Measurements from ENCODE around the gene MAP4K3. TPM values are rescaled to one million over a fixed set of nuclear protein-coding genes. Genes with fewer than 3 reads are reported as not detected.

The MAP4K3 gene
- total and polyA plus RNA-seq, 2 of the 4 experiments (the other 2 are of a cell fraction), result 13.2 to 32.6 TPM

DNA sequence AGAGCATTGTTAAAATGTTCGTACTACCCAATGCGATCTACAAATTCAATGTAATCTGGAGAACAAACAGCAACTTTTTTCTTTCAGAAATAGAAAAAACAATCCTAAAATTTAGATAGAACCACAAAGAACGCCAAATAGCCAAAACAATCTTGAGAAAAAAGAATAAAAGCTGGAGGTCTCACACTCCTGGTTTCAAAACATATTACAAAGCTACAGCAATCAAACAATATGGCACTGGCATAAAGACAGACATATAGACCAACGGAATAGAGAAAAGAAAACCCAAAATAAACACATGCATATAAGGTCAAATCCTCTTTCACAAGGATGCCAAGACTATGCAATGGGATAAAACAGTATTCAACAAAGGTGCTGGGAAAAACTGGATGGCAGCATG lies 74.5 kb downstream of the MAP4K3 start:
- Histone ChIP-seq H2AK5ac (ENCODE audit: low read depth, low read length) (no peak overlapping the region), H3K27me3 (ENCODE audit: control insufficient read depth, insufficient read depth, low read length) (no peaks in the 10 kb centered on the region), H4K91ac (ENCODE audit: insufficient read depth, low read depth, low read length) (no peak overlapping the region), H3K79me1 (ENCODE audit: low read depth in 1 of 2, low read length in 2 of 2) (peaks cover 37 to 47% of the 10 kb centered on the region in 2 experiments), H2BK5ac (ENCODE audit: low read depth, low read length, poor library complexity, severe bottlenecking) (no peak overlapping the region), H2BK15ac (ENCODE audit: low read depth, low read length) (no peak overlapping the region), H3K4me2 (ENCODE audit: low read depth, low read length) (no peak overlapping the region), H3K9me3 (ENCODE audit: control insufficient read depth, insufficient read depth, low read length) (peaks cover 15% of the 10 kb centered on the region), H2AFZ (replicated peaks; ENCODE audit: low read length, poor library complexity) (no peak overlapping the region), H2AK9ac (replicated peaks; ENCODE audit: low read depth, low read length, poor library complexity) (no peak overlapping the region), H3K27ac (ENCODE audit: insufficient read depth, low read length) (no peak overlapping the region), H3K9me1 (ENCODE audit: insufficient read depth, low read length) (no peaks in the 10 kb centered on the region), H2BK20ac (ENCODE audit: low read depth, low read length) (no peak overlapping the region), H3K4me1 (ENCODE audit: control insufficient read depth, insufficient read depth, low read length) (no peaks in the 10 kb centered on the region), H3K4ac (ENCODE audit: low read depth, low read length) (no peak overlapping the region), H3K14ac (replicated peaks; ENCODE audit: low read depth, low read length) (no peak overlapping the region), H3K36me3 (ENCODE audit: control insufficient read depth, insufficient read depth, low read length) (peaks cover 15% of the 10 kb centered on the region), H4K8ac (ENCODE audit: low read depth in 2 of 2, low read length in 2 of 2) (no peak overlapping the region), H2BK120ac (ENCODE audit: low read depth, low read length) (no peak overlapping the region), H3K4me3 (ENCODE audit: insufficient read depth, low read depth, low read length) (no peak overlapping the region), H3K56ac (ENCODE audit: extremely low read depth, insufficient read depth, low read length) (no peak overlapping the region), H3K18ac (ENCODE audit: low read depth, low read length) (no peak overlapping the region), H4K5ac (ENCODE audit: low read depth, low read length) (no peak overlapping the region), H4K20me1 (ENCODE audit: insufficient read depth, low read length) (peaks cover 35% of the 10 kb centered on the region), H3K23ac (ENCODE audit: low read depth, low read length) (no peak overlapping the region), H3K9ac (ENCODE audit: low read depth, low read length) (no peak overlapping the region)
- ChIA-PET POLR2A (ENCODE audit: unreplicated experiment) (no interaction called here), CTCF (interaction anchor here (1.1 kb wide), 1 partner anchor 15 kb away, joined by 3 read pairs; no protein-coding TSS in a partner anchor)
- ATAC-seq (ENCODE audit: low read depth) (no peak), DNase-seq (no peak)
- TF ChIP-seq BHLHE40 (IDR thresholded peaks at IDR 0.05; ENCODE audit: low read depth, low read length) (no peak), FOS (IDR thresholded peaks at IDR 0.05; ENCODE audit: low read depth, low read length) (no peak), SMC3 (IDR thresholded peaks at IDR 0.05; ENCODE audit: low read depth, low read length) (no peak), CHD1 (IDR thresholded peaks at IDR 0.05; ENCODE audit: low read depth, low read length) (no peak), NFE2L2 (IDR thresholded peaks at IDR 0.05; ENCODE audit: low read depth, low read length) (no peak)
- TF ChIP-seq, protein P1, sequence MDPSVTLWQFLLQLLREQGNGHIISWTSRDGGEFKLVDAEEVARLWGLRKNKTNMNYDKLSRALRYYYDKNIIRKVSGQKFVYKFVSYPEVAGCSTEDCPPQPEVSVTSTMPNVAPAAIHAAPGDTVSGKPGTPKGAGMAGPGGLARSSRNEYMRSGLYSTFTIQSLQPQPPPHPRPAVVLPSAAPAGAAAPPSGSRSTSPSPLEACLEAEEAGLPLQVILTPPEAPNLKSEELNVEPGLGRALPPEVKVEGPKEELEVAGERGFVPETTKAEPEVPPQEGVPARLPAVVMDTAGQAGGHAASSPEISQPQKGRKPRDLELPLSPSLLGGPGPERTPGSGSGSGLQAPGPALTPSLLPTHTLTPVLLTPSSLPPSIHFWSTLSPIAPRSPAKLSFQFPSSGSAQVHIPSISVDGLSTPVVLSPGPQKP (IDR thresholded peaks at IDR 0.05; ENCODE audit: borderline replicate concordance, low read depth, low read length), result no peak
- TF ChIP-seq, protein P2, sequence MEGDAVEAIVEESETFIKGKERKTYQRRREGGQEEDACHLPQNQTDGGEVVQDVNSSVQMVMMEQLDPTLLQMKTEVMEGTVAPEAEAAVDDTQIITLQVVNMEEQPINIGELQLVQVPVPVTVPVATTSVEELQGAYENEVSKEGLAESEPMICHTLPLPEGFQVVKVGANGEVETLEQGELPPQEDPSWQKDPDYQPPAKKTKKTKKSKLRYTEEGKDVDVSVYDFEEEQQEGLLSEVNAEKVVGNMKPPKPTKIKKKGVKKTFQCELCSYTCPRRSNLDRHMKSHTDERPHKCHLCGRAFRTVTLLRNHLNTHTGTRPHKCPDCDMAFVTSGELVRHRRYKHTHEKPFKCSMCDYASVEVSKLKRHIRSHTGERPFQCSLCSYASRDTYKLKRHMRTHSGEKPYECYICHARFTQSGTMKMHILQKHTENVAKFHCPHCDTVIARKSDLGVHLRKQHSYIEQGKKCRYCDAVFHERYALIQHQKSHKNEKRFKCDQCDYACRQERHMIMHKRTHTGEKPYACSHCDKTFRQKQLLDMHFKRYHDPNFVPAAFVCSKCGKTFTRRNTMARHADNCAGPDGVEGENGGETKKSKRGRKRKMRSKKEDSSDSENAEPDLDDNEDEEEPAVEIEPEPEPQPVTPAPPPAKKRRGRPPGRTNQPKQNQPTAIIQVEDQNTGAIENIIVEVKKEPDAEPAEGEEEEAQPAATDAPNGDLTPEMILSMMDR (conservative IDR thresholded peaks at IDR 0.05; ENCODE audit: low read depth, low read length), result no peak
- TF ChIP-seq, protein P3, sequence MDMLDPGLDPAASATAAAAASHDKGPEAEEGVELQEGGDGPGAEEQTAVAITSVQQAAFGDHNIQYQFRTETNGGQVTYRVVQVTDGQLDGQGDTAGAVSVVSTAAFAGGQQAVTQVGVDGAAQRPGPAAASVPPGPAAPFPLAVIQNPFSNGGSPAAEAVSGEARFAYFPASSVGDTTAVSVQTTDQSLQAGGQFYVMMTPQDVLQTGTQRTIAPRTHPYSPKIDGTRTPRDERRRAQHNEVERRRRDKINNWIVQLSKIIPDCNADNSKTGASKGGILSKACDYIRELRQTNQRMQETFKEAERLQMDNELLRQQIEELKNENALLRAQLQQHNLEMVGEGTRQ (IDR thresholded peaks at IDR 0.05; ENCODE audit: low read depth, low read length), result no peak
- no TSS peak for BruUV-seq (replicated peaks)
- dilution Hi-C loops (cut with HindIII; ENCODE audit: low sequenced_read_pairs, unreplicated experiment), result no loop called here
- no CpG with 5 or more reads among the region's 4 CpGs for WGBS, 2 experiments (ENCODE audit: extremely low coverage in 2 of 2, insufficient read length in 1 of 2)
- intact Hi-C loops (cut with micrococcal nuclease), result no loop called here
- in situ Hi-C loops (cut with MboI; ENCODE audit: low sequenced_read_pairs), result loop anchor here (25.0 kb wide), 1 partner anchor 325 kb away; no protein-coding TSS in a partner anchor

Measured in IMR-90 (cell line).